ENCODE data around the gene P2RX7.

P2RX7 gene

GRCh38 chr12:121181181-121181580 is 48.5 kb downstream of the P2RX7 start:
- TF ChIP-seq ZBTB7A (IDR thresholded peaks at IDR 0.05; ENCODE audit: low read depth), result no peak
- no peak for TF ChIP-seq TCF12 (IDR thresholded peaks at IDR 0.05; ENCODE audit: low read depth)
- no peak for TF ChIP-seq EGR1 (IDR thresholded peaks at IDR 0.05)
- no peak for TF ChIP-seq RAD21 (IDR thresholded peaks at IDR 0.05; ENCODE audit: low read depth)
- TF ChIP-seq CREB1 (IDR thresholded peaks at IDR 0.05; ENCODE audit: low read depth), result no peak
- no peak for TF ChIP-seq EP300 (IDR thresholded peaks at IDR 0.05; ENCODE audit: borderline replicate concordance)
- no peak for TF ChIP-seq USF1 (IDR thresholded peaks at IDR 0.05)

DNA sequence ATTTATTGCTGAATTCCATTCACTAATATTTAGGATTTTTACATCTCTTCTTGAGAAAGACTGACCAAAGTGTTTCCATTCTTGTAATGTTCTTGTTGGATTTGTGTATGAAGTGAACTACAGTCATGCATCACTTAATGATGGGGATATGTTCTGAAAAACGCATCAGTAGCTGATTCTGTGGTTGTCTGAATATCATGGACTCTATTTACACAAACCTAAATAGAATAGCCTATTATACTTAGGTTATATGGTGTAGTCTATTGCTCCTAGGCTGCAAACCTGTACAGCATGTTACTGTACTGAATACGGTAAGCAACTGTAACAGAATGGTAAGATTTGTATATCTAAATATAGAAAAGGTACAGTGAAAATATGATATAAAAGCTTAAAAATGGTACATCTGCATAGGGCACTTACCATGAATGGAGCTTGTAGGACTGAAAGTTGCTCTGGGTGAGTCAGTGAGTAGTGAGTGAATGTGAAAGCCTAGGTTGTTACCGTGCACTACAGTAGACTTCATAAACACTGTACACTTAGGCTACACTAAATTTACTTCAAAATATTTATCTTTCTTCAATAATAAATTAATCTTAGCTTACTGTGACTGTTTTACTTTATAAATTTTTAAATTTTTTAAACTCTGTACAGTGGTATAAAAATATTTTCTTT is 49.7 kb downstream of the P2RX7 start:
- no peak for TF ChIP-seq TCF12 (IDR thresholded peaks at IDR 0.05; ENCODE audit: low read depth)
- TF ChIP-seq, protein P1, sequence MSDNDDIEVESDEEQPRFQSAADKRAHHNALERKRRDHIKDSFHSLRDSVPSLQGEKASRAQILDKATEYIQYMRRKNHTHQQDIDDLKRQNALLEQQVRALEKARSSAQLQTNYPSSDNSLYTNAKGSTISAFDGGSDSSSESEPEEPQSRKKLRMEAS (IDR thresholded peaks at IDR 0.05), result no peak
- TF ChIP-seq NFIC (IDR thresholded peaks at IDR 0.05), result no peak

- TF ChIP-seq, protein P1 (IDR thresholded peaks at IDR 0.05), result no peak
- TF ChIP-seq CREB1 (IDR thresholded peaks at IDR 0.05; ENCODE audit: low read depth) (no peak), RAD21 (IDR thresholded peaks at IDR 0.05; ENCODE audit: low read depth) (no peak), EP300 (IDR thresholded peaks at IDR 0.05; ENCODE audit: borderline replicate concordance) (no peak), TAF1 (IDR thresholded peaks at IDR 0.05; ENCODE audit: low read depth) (no peak)
- TF ChIP-seq, protein P2, sequence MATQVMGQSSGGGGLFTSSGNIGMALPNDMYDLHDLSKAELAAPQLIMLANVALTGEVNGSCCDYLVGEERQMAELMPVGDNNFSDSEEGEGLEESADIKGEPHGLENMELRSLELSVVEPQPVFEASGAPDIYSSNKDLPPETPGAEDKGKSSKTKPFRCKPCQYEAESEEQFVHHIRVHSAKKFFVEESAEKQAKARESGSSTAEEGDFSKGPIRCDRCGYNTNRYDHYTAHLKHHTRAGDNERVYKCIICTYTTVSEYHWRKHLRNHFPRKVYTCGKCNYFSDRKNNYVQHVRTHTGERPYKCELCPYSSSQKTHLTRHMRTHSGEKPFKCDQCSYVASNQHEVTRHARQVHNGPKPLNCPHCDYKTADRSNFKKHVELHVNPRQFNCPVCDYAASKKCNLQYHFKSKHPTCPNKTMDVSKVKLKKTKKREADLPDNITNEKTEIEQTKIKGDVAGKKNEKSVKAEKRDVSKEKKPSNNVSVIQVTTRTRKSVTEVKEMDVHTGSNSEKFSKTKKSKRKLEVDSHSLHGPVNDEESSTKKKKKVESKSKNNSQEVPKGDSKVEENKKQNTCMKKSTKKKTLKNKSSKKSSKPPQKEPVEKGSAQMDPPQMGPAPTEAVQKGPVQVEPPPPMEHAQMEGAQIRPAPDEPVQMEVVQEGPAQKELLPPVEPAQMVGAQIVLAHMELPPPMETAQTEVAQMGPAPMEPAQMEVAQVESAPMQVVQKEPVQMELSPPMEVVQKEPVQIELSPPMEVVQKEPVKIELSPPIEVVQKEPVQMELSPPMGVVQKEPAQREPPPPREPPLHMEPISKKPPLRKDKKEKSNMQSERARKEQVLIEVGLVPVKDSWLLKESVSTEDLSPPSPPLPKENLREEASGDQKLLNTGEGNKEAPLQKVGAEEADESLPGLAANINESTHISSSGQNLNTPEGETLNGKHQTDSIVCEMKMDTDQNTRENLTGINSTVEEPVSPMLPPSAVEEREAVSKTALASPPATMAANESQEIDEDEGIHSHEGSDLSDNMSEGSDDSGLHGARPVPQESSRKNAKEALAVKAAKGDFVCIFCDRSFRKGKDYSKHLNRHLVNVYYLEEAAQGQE (IDR thresholded peaks at IDR 0.05; ENCODE audit: low read depth), result no peak
Observed at GRCh38 chr12:121184425-121184824, 51.7 kb downstream of the P2RX7 start.

- TF ChIP-seq USF1 (IDR thresholded peaks at IDR 0.05) (no peak), EP300 (IDR thresholded peaks at IDR 0.05; ENCODE audit: borderline replicate concordance) (no peak), CEBPB (IDR thresholded peaks at IDR 0.05) (no peak), EGR1 (IDR thresholded peaks at IDR 0.05) (no peak), FOXM1 (IDR thresholded peaks at IDR 0.05; ENCODE audit: borderline replicate concordance, low read depth) (no peak), CREB1 (IDR thresholded peaks at IDR 0.05; ENCODE audit: low read depth) (no peak), YY1 (IDR thresholded peaks at IDR 0.05; ENCODE audit: low read depth) (no peak), NFIC (IDR thresholded peaks at IDR 0.05) (no peak), RAD21 (IDR thresholded peaks at IDR 0.05; ENCODE audit: low read depth) (no peak), TAF1 (IDR thresholded peaks at IDR 0.05; ENCODE audit: low read depth) (no peak), TCF12 (IDR thresholded peaks at IDR 0.05; ENCODE audit: low read depth) (no peak), TEAD4 (IDR thresholded peaks at IDR 0.05) (no peak)
- TF ChIP-seq, protein P1 (IDR thresholded peaks at IDR 0.05), result no peak
- TF ChIP-seq, protein P2 (IDR thresholded peaks at IDR 0.05; ENCODE audit: low read depth), result no peak
Observed at GRCh38 chr12:121184984-121185889, 52.6 kb downstream of the P2RX7 start.

DNA sequence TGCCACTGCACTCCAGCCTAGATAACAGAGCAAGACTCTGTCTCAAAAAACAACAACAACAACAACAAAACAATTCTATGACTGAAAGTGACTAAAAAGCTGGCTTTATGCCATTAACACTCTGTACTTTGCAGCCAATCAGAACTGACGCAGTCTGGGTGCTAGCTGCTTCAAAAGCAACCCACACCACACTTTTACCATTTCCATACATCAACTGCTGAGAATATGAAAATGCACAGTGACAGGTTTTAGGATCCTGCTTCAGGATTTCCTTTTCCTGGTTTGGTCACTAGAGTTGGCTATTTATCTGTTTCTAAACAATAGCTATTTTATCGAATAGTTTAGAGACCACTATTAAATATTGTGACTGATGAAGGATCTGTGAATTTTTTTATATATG is 54.1 kb downstream of the P2RX7 start:
- TF ChIP-seq CEBPB (IDR thresholded peaks at IDR 0.05) (no peak), TAF1 (IDR thresholded peaks at IDR 0.05; ENCODE audit: low read depth) (no peak), FOXM1 (IDR thresholded peaks at IDR 0.05; ENCODE audit: borderline replicate concordance, low read depth) (no peak), RAD21 (IDR thresholded peaks at IDR 0.05; ENCODE audit: low read depth) (no peak), YY1 (IDR thresholded peaks at IDR 0.05; ENCODE audit: low read depth) (no peak), NFIC (IDR thresholded peaks at IDR 0.05) (no peak), USF1 (IDR thresholded peaks at IDR 0.05) (no peak), EGR1 (IDR thresholded peaks at IDR 0.05) (no peak), TEAD4 (IDR thresholded peaks at IDR 0.05) (no peak), EP300 (IDR thresholded peaks at IDR 0.05; ENCODE audit: borderline replicate concordance) (no peak), CREB1 (IDR thresholded peaks at IDR 0.05; ENCODE audit: low read depth) (no peak), TCF12 (IDR thresholded peaks at IDR 0.05; ENCODE audit: low read depth) (no peak), ZBTB7A (IDR thresholded peaks at IDR 0.05; ENCODE audit: low read depth) (no peak)
- TF ChIP-seq, protein P1 (IDR thresholded peaks at IDR 0.05), result no peak
- TF ChIP-seq, protein P2 (IDR thresholded peaks at IDR 0.05; ENCODE audit: low read depth), result no peak
